ENCODE measurements around the gene KCNE2. TPM values are rescaled to one million over a fixed set of nuclear protein-coding genes. Genes with fewer than 3 reads are reported as not detected.
"Not testable (repeated sequence)": the region's sequence is repeated elsewhere in the genome, so short reads cannot be mapped to it uniquely, and the experiment has no call there.

The KCNE2 gene
- total RNA-seq, 1 experiment from 2014 or later: not detected

GRCh38 chr21:34406676-34407075 lies 42.9 kb downstream of the KCNE2 start:
- not testable (repeated sequence) for DNase-seq (ENCODE audit: low spot score)

- not testable (repeated sequence) for DNase-seq (ENCODE audit: low spot score)
Observed at GRCh38 chr21:34407294-34407693, 43.5 kb downstream of the KCNE2 start.

- DNase-seq (ENCODE audit: low spot score): not testable (repeated sequence)
Observed at GRCh38 chr21:34417448-34418077, 53.8 kb downstream of the KCNE2 start.

Other genes with a start within 250 kb of the KCNE2 start
- gene SMIM11, start 11.5 kb downstream of the KCNE2 start, total RNA-seq (2014; rRNA removed; shearing (Covaris generic)): 25.5 and 33.3 TPM in 2 replicates
- gene SMIM34, start 59.9 kb downstream of the KCNE2 start, total RNA-seq (2014; rRNA removed; shearing (Covaris generic)): 0.31 TPM in 1 of 2 replicates, not detected in the other
- not detected in 2 replicates for gene KCNE1, start 148.2 kb downstream of the KCNE2 start, total RNA-seq (2014; rRNA removed; shearing (Covaris generic))